Measurements from ENCODE around the gene CTSE. TPM values are rescaled to one million over a fixed set of nuclear protein-coding genes. Genes with fewer than 3 reads are reported as not detected.
A peak's percentile ranks its signal among the peaks of the same experiment; 100 is the strongest.

CTSE gene
- total and polyA plus RNA-seq, 12 donors = 0.01 TPM; not detected in 11

DNA sequence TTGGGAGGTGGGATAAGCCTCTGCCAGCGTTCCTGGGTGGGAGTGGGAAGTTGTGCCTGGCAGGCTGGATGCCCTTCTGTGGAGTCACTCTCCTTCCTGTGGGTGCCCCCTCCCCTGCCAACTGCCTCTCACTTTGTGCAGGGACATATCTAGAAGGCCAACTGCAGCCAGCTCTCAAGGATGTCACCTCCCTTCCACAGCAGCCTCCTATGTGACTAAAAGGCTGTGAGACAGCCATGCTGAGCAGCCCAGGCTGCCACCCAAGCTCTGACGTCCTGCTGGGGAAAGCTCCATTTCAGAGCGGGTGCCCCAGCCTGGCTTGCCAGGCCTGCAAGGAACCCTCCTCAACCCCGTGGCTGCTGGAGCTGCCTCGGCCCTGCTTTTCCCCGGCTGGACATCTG, 60.9 kb downstream of the CTSE start:
- Histone ChIP-seq H3K27ac (no peak overlapping the region), H3K27me3 (no peaks in the 10 kb centered on the region)
- 81 to 86% methylated on average over 6 of the region's 6 CpGs for WGBS, 2 donors

DNA sequence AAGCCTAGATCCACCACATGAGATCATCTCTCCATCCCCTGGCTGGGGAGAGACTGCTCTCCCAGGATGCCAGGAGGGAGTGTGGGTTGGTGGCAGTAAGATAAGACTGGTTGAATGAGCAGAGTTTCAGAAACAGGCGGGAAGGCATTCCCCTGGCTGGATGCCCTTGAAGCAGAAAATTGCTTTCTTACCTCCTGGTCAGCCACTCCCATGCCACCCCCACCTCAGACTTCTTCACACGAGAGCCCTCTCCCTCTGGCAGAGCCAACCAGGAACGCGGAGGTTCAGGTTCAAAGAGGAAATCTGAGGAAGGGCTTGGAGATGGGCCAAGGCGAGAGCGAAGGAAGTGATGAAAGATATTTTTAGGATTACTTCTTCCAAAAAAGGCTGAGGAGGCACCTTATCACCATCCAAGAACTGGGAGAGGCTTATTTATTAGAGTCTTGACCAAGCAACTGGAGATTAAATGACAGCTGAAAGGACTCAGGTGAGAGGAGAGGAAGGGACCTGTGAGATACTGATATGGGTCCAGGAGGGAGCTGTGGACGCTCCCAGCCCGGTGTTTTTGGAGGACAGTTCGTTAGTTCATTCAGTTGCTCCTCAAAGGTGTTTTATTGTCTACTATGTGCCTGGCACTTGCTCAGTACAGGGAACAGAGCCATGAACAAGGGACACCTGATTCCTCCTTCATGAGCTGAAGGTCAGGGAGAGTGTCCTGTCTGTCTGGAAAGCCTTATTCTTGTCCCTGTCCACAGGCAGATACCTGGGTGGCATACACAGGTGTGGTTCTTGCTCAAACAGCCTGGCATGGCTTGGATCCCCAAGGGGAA, 61.5 kb downstream of the CTSE start:
- no peaks in the 10 kb centered on the region for H3K9me3 ChIP-seq
- WGBS, 2 donors = 30 to 34% methylated on average over 9 of the region's 9 CpGs
- DNase-seq (peak in 1 of 2 donors; percentile 48), ATAC-seq (peak in 3 of 8 donors; percentile 40 to 67 (median 54))
- no peak overlapping the region for H3K4me3 ChIP-seq
- peak overlapping the region in 2 of 10 donors; percentile 41 to 60 for H3K27ac ChIP-seq
- peaks cover 6 to 27% (median 21%) of the 10 kb centered on the region in 9 donors for H3K4me1 ChIP-seq
- TF ChIP-seq, protein P1, sequence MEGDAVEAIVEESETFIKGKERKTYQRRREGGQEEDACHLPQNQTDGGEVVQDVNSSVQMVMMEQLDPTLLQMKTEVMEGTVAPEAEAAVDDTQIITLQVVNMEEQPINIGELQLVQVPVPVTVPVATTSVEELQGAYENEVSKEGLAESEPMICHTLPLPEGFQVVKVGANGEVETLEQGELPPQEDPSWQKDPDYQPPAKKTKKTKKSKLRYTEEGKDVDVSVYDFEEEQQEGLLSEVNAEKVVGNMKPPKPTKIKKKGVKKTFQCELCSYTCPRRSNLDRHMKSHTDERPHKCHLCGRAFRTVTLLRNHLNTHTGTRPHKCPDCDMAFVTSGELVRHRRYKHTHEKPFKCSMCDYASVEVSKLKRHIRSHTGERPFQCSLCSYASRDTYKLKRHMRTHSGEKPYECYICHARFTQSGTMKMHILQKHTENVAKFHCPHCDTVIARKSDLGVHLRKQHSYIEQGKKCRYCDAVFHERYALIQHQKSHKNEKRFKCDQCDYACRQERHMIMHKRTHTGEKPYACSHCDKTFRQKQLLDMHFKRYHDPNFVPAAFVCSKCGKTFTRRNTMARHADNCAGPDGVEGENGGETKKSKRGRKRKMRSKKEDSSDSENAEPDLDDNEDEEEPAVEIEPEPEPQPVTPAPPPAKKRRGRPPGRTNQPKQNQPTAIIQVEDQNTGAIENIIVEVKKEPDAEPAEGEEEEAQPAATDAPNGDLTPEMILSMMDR (IDR thresholded peaks at IDR 0.05) = no peak
- H3K36me3 ChIP-seq = no peaks in the 10 kb centered on the region
- intact Hi-C loops (cut with DNase I) = loop anchor here in 1 of 10 donors (5.0 kb wide), 1 partner anchor 35 kb away; no protein-coding TSS in a partner anchor
- no peaks in the 10 kb centered on the region for H3K27me3 ChIP-seq

More for the DNA sequence above, 60.9 kb downstream of the CTSE start:
- Histone ChIP-seq H3K36me3 (no peaks in the 10 kb centered on the region), H3K4me1 (peaks cover 6 to 27% (median 21%) of the 10 kb centered on the region in 9 donors), H3K4me3 (no peak overlapping the region), H3K9me3 (no peaks in the 10 kb centered on the region)
- TF ChIP-seq, protein P1 (IDR thresholded peaks at IDR 0.05) = no peak
- intact Hi-C loops (cut with DNase I) = loop anchor here in 1 of 10 donors (5.0 kb wide), 1 partner anchor 36 kb away; no protein-coding TSS in a partner anchor
- DNase-seq (no peak), ATAC-seq (peak in 1 of 8 donors; percentile 21)

DNA sequence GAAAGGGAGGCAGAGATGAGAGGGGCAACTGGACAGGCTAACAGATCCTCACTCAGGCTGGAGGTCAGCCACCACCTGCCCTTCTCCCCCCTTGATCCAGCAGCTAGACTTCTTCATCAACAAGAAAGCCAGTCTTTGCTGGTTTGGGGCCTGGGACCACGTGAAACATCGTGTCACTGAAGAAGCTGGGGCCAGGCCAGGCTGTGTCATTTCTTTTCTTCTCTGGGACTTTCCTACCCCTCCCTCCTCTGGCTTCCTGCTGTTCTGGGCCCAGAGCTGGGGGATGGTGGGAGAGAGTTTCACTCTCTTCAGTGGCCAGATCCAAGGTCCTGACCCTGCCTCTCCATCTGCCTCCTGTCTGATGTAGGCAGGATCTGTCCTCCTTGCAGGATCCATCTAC, 62.3 kb downstream of the CTSE start:
- Histone ChIP-seq H3K27ac (peak overlapping the region in 2 of 10 donors; percentile 41 to 70), H3K4me1 (peaks cover 6 to 27% (median 21%) of the 10 kb centered on the region in 9 donors), H3K27me3 (peaks cover 0 to 3% (median 0%) of the 10 kb centered on the region in 7 donors), H3K4me3 (no peak overlapping the region), H3K36me3 (no peaks in the 10 kb centered on the region), H3K9me3 (no peaks in the 10 kb centered on the region)
- 17 to 38% methylated on average over 2 of the region's 2 CpGs for WGBS, 2 donors
- TF ChIP-seq, protein P1 (IDR thresholded peaks at IDR 0.05) = no peak
- DNase-seq (peak in 1 of 2 donors; percentile 33), ATAC-seq (peak in 7 of 8 donors; percentile 30 to 82 (median 65))
- intact Hi-C loops (cut with DNase I) = loop anchor here in 1 of 10 donors (5.0 kb wide), 1 partner anchor 34 kb away; no protein-coding TSS in a partner anchor

DNA sequence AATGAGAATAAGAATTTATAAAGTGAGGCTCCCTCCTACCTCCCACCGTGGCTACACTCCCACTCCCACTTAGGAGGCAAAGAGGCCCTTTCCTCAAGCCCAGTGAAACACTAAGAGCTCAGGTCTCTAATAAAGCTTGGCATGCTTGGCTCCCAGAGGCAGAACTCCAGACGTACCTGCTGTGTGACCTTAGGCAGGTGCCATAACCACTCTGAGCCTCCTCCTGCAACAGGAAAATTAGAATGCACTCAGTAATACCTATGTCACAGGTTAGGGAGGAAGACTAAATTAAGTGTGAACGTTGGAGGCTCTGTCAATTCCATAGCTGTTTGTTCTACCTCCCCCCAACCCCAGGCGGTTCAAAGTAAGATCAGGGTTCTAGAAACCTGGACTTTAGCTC, 63.9 kb downstream of the CTSE start:
- DNase-seq = no peak
- ATAC-seq = no peak
- no peaks in the 10 kb centered on the region for H3K36me3 ChIP-seq
- no peaks in the 10 kb centered on the region for H3K9me3 ChIP-seq
- TF ChIP-seq, protein P1 (IDR thresholded peaks at IDR 0.05) = no peak
- peaks cover 0 to 4% (median 0%) of the 10 kb centered on the region in 7 donors for H3K27me3 ChIP-seq
- peaks cover 6 to 27% (median 21%) of the 10 kb centered on the region in 9 donors for H3K4me1 ChIP-seq
- intact Hi-C loops (cut with DNase I) = loop anchor here in 1 of 10 donors (5.0 kb wide), 1 partner anchor 32 kb away; no protein-coding TSS in a partner anchor
- no peak overlapping the region for H3K27ac ChIP-seq
- H3K4me3 ChIP-seq = no peak overlapping the region
- 84 to 88% methylated on average over 4 of the region's 4 CpGs for WGBS, 2 donors

Other genes starting within 250 kb of the CTSE start
- gene RAB29, start 248.4 kb downstream of the CTSE start, total RNA-seq = 10 to 100 TPM in 9 of 10 donors, 1 to 10 TPM in 1; 9.1 to 23.1 (median 16.3) TPM
- gene RAB29, start 248.4 kb downstream of the CTSE start, polyA plus RNA-seq = 10 to 100 TPM in 1 of 2 donors, 1 to 10 TPM in 1; 5.6 to 10.4 TPM
- gene SLC41A1, start 210.7 kb downstream of the CTSE start, total RNA-seq = 100 to 1,000 TPM; 247 to 566 (median 322) TPM
- 100 to 1,000 TPM in 1 of 2 donors, 10 to 100 TPM in 1; 97.0 to 102 TPM for gene SLC41A1, start 210.7 kb downstream of the CTSE start, polyA plus RNA-seq
- gene PM20D1, start 173.8 kb downstream of the CTSE start, total RNA-seq = 1 to 10 TPM in 4 of 10 donors, under 1 TPM in 6; 0.12 to 1.9 (median 0.66) TPM
- under 1 TPM; 0.30 to 0.73 TPM for gene PM20D1, start 173.8 kb downstream of the CTSE start, polyA plus RNA-seq
- gene SLC26A9, start 80.4 kb downstream of the CTSE start, total RNA-seq = 10 to 100 TPM in 8 of 10 donors, 1 to 10 TPM in 2; 8.4 to 41.1 (median 14.4) TPM
- gene SLC26A9, start 80.4 kb downstream of the CTSE start, polyA plus RNA-seq = 10 to 100 TPM in 1 of 2 donors, 1 to 10 TPM in 1; 3.3 to 10.7 TPM
- 1 to 10 TPM in 8 of 10 donors, under 1 TPM in 2; 0.49 to 4.0 (median 1.4) TPM for gene RAB7B, start 20.5 kb downstream of the CTSE start, total RNA-seq
- 1 to 10 TPM in 1 of 2 donors, under 1 TPM in 1; 0.74 to 1.1 TPM for gene RAB7B, start 20.5 kb downstream of the CTSE start, polyA plus RNA-seq
- 1 to 10 TPM in 1 of 10 donors, not detected in 9; 1.2 TPM for gene RHEX, start 29.3 kb upstream of the CTSE start, total RNA-seq
- under 1 TPM in 1 of 2 donors, not detected in 1; 0.22 TPM for gene RHEX, start 29.3 kb upstream of the CTSE start, polyA plus RNA-seq
- not detected for gene AVPR1B, start 93.5 kb upstream of the CTSE start, total RNA-seq
- not detected for gene AVPR1B, start 93.5 kb upstream of the CTSE start, polyA plus RNA-seq
- gene FAM72A, start 178.9 kb upstream of the CTSE start, total RNA-seq = 1 to 10 TPM in 5 of 10 donors, under 1 TPM in 2, not detected in 3; 0.38 to 2.9 (median 1.5) TPM
- 1 to 10 TPM in 1 of 2 donors, under 1 TPM in 1; 0.88 to 1.3 TPM for gene FAM72A, start 178.9 kb upstream of the CTSE start, polyA plus RNA-seq
- gene SRGAP2, start 179.6 kb upstream of the CTSE start, total RNA-seq = 10 to 100 TPM; 10.4 to 24.1 (median 15.5) TPM
- 10 to 100 TPM in 1 of 2 donors, 1 to 10 TPM in 1; 7.6 to 13.2 TPM for gene SRGAP2, start 179.6 kb upstream of the CTSE start, polyA plus RNA-seq

All from heart right ventricle (tissue), 16 donors.